GM12801 (cell line): Measurements from ENCODE around the gene USP25.

Source experiments
- TF ChIP-seq, protein P1 (sequence below): IDR thresholded peaks from one replicate; pipeline ENCODE4 v1.5.1; 2011; ENCODE audit warnings: control low read depth; ENCODE audit not compliant: insufficient read length; ENCODE audit errors: extremely low read depth

USP25 gene

DNA sequence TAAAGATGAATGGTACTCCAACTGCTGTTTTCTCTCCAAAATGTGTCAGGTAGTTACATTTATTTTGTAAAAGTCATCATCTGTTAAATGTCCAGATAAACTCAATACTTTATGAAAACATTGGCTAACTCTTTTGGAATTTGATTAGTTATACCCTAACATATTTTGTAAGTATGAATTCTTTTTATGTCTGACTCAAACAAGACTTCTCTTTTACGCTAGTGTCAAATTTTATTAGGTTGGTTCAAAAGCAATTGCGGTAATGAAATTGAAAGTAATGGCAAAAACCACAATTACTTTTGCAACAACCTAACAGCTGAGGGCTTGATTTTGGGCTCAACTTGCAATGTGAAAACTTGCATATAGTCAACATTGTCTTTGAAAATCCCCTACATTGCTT lies 41.0 kb upstream of the USP25 start:
- TF ChIP-seq, protein P1, sequence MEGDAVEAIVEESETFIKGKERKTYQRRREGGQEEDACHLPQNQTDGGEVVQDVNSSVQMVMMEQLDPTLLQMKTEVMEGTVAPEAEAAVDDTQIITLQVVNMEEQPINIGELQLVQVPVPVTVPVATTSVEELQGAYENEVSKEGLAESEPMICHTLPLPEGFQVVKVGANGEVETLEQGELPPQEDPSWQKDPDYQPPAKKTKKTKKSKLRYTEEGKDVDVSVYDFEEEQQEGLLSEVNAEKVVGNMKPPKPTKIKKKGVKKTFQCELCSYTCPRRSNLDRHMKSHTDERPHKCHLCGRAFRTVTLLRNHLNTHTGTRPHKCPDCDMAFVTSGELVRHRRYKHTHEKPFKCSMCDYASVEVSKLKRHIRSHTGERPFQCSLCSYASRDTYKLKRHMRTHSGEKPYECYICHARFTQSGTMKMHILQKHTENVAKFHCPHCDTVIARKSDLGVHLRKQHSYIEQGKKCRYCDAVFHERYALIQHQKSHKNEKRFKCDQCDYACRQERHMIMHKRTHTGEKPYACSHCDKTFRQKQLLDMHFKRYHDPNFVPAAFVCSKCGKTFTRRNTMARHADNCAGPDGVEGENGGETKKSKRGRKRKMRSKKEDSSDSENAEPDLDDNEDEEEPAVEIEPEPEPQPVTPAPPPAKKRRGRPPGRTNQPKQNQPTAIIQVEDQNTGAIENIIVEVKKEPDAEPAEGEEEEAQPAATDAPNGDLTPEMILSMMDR = no peak

DNA sequence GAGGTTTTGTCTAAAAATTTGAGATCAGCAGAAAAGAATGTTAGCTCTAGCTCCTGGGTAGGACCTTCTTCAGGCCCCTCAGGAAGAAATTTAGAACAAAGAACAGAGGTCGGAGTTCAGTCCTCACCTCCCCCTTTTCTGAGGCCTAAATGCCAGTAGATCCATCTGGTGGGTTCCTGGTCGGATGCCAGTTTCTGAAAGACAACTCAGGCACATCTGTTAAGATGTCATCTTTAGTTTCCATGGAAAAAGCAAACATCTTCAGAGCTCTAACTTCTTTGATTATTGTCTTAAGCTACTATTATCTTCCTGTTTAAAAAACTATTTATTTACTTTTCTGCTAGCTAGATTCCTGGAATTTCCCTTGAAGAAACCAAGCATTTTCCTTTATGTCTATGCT lies 37.1 kb upstream of the USP25 start:
- TF ChIP-seq, protein P1 = no peak

DNA sequence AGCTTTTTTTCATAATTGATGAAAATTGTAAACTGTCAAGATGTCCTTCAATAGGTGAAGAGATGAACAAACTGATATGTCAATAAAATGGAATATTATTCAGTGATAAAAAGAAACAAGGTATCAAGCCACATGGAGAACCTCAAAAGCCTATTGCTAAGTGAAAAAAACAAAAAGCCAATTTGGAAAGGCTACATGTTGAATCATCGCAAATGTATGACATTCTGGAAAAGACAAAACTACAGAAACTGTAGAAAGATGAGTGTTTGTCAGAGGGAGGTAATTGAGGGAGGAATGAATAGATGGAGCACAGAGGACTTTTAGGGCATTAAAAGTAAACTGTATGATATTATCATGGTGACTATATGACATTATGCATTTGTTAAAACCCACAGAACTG lies 34.5 kb upstream of the USP25 start:
- TF ChIP-seq, protein P1 = no peak

DNA sequence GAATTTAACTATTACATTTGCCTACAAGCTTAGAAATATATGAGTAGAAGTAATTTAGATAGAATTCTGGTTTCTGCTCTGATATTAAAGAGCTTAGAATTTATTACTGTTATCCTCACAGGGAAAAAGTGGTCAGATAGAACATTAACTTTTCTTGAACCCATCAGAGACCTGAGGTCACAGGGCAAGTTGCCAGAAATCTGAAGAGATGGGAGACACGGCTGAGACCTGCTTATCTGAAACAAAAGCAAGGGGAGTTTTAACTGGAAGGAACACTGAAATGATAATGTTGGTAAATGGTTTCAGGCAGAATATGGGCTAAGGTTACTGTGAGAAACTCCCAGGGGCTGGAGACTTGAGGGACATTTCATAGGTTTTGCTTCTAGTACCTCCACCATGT lies 28.0 kb upstream of the USP25 start:
- TF ChIP-seq, protein P1 = no peak

DNA sequence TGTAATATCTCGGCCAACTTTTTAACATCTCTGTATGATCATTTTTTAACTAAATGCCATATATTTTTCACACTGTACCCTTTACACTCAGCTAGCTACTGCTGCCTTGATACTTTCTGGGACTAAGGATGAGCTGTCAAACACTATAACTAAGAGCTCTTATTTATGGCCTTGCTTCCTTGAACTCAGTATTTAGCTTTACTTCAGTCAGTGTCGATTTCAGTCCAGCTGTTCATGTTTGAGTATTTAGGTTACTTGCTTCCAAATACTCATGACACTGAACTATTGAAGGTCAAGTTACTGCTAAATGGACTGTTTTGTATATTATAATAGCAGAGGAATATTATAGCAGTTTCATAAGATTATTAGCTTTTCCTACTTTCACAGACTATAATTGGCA lies 25.9 kb upstream of the USP25 start:
- TF ChIP-seq, protein P1 = no peak

DNA sequence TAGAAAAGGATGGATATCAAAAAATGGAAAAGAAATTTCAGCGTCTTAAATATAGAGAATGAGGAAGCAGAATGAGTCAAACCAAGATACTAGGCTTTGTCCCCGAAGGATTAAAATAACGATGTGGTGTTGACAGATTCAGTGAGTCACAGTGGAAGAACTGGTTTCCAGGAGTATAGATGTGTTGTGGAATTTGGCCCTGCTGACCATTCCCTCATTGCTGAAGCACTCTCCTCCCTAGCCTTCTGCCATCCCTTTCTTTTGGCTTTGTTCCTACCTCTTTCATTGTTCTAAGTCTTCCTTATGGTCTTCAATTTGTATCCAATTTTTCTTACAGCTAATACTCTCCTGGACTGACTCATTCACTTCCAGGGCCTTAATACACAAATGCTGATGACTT lies 23.1 kb upstream of the USP25 start:
- TF ChIP-seq, protein P1 = no peak

DNA sequence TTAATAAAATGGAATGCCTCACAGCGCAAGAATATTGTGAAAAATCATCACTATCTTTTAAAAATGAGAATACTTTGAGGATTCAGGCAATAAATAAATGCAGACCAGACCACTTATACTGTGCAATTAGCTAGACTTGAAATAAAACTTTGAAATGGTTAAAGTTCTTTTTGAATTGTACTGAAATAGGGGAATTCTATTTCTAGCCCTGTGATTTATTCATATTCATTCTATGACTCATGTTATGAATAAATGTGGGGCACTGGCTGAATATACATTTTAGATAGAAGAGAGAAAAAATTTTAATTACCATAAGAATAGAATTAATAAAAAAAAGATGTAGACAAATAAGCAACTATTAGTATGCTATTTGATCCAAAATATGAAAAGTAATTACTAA lies 16.4 kb upstream of the USP25 start:
- TF ChIP-seq, protein P1 = no peak

DNA sequence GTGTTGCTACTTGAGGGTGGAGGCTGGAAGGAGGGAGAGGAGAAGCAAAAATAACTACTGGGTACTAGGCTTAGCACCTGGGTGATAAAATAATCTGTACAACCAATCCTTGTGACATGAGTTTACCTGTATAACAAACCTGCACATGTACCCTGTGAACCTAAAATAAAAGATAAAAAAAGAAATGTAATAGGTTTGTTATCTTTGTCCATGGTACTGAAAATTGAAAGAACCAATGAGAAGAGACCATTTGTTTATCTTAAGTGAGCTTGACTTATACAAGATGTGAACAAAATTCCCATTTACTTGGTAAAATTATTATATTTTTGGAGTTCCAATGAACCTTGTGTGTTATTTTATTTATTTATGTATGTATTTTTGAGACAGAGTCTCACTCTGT lies 11.1 kb upstream of the USP25 start:
- TF ChIP-seq, protein P1 = no peak
